Measurements from ENCODE around the gene AP1S1. TPM values are rescaled to one million over a fixed set of nuclear protein-coding genes. Genes with fewer than 3 reads are reported as not detected.
"Not testable (repeated sequence)": the region's sequence is repeated elsewhere in the genome, so short reads cannot be mapped to it uniquely, and the experiment has no call there.

Gene AP1S1
- total and polyA plus RNA-seq, 2 experiments from 2014 or later, result 37.4 to 198 TPM

DNA sequence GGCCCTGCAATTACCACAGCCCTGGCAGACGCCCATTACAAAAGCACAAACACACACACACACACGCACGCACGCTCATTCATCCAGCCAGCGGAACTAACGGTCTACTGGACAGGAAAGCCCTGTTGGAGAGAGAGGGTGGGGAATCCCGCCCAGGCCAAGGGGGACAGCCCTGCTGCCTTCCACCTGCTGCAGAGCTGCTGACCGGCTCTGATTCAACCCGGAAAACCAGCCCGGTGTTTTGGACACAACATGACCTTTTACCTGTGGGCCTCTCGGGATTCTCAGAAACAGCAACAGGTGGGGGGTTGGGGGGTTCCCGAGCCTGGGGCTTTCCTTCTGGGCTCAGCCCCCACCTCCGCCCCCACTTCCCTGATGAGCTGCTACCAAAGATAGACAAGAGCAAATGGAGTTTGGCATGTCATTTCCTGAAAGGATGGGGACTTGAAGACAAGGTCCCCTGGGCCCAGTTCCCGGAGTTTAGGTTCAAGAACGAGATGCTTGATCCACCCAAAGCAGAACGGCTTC lies 45.9 kb upstream of the AP1S1 start:
- peaks cover 9% of the 10 kb centered on the region for H3K4me1 ChIP-seq (ENCODE audit: insufficient read depth)
- no peak overlapping the region for H2AFZ ChIP-seq
- H3K9me2 ChIP-seq (ENCODE audit: insufficient read depth), result no peaks in the 10 kb centered on the region
- H3K79me2 ChIP-seq (ENCODE audit: insufficient read depth), result no peaks in the 10 kb centered on the region
- in situ Hi-C loops (cut with MboI), result no loop called here
- H3F3A ChIP-seq (ENCODE audit: insufficient read depth), result no peaks in the 10 kb centered on the region
- no peaks in the 10 kb centered on the region for H4K20me1 ChIP-seq (ENCODE audit: insufficient read depth)
- H3K27ac ChIP-seq, result no peak overlapping the region
- TF ChIP-seq EZH2phosphoT487 (IDR thresholded peaks at IDR 0.05; ENCODE audit: insufficient read depth, low read depth) (no peak), EZH2 (IDR thresholded peaks at IDR 0.05; ENCODE audit: insufficient read depth, poor library complexity, severe bottlenecking) (no peak)
- no peak overlapping the region for H3K4me2 ChIP-seq (ENCODE audit: unreplicated experiment)
- H3K4me3 ChIP-seq, result no peak overlapping the region
- H3K9ac ChIP-seq, result no peak overlapping the region
- no peaks in the 10 kb centered on the region for H3K9me3 ChIP-seq (ENCODE audit: low read depth)
- no peak for DNase-seq
- WGBS, 2 experiments (ENCODE audit: low coverage in 1 of 2, low lambda C conversion rate in 2 of 2, missing lambda C conversion rate in 2 of 2), result 90 to 92% methylated on average over 15 to 16 of the region's 16 CpGs
- no peaks in the 10 kb centered on the region for H3K27me3 ChIP-seq (replicated peaks; ENCODE audit: insufficient read depth)
- H3K36me3 ChIP-seq (ENCODE audit: low read depth), result no peaks in the 10 kb centered on the region

- Histone ChIP-seq H4K20me1 (ENCODE audit: insufficient read depth) (no peaks in the 10 kb centered on the region), H3K9ac (no peak overlapping the region), H3K27me3 (replicated peaks; ENCODE audit: insufficient read depth) (no peaks in the 10 kb centered on the region), H3K4me2 (ENCODE audit: unreplicated experiment) (no peak overlapping the region), H3K36me3 (ENCODE audit: low read depth) (no peaks in the 10 kb centered on the region), H3K27ac (no peak overlapping the region), H3K79me2 (ENCODE audit: insufficient read depth) (no peaks in the 10 kb centered on the region), H3F3A (ENCODE audit: insufficient read depth) (no peaks in the 10 kb centered on the region), H2AFZ (no peak overlapping the region), H3K4me1 (ENCODE audit: insufficient read depth) (peaks cover 11% of the 10 kb centered on the region), H3K9me2 (ENCODE audit: insufficient read depth) (no peaks in the 10 kb centered on the region), H3K4me3 (no peak overlapping the region), H3K9me3 (ENCODE audit: low read depth) (no peaks in the 10 kb centered on the region)
- no peak for TF ChIP-seq EZH2phosphoT487 (IDR thresholded peaks at IDR 0.05; ENCODE audit: insufficient read depth, low read depth)
- TF ChIP-seq EZH2 (IDR thresholded peaks at IDR 0.05; ENCODE audit: insufficient read depth, poor library complexity, severe bottlenecking), result no peak
- DNase-seq, result peak; percentile 46
- 53 to 55% methylated on average over 7 of the region's 7 CpGs for WGBS, 2 experiments (ENCODE audit: low coverage in 1 of 2, low lambda C conversion rate in 2 of 2, missing lambda C conversion rate in 2 of 2)
- in situ Hi-C loops (cut with MboI), result no loop called here
These were observed 45.3 kb upstream of the AP1S1 start for GRCh38 chr7:101108961-101109360.

GRCh38 chr7:101109368-101109767 lies 44.9 kb upstream of the AP1S1 start:
- H3K4me2 ChIP-seq (ENCODE audit: unreplicated experiment), result no peak overlapping the region
- H3K4me3 ChIP-seq, result no peak overlapping the region
- no peaks in the 10 kb centered on the region for H3K27me3 ChIP-seq (replicated peaks; ENCODE audit: insufficient read depth)
- DNase-seq, result no peak
- H4K20me1 ChIP-seq (ENCODE audit: insufficient read depth), result no peaks in the 10 kb centered on the region
- WGBS, 2 experiments (ENCODE audit: low coverage in 1 of 2, low lambda C conversion rate in 2 of 2, missing lambda C conversion rate in 2 of 2), result 89 to 92% methylated on average over 6 of the region's 6 CpGs
- H3K4me1 ChIP-seq (ENCODE audit: insufficient read depth), result peaks cover 11% of the 10 kb centered on the region
- no peaks in the 10 kb centered on the region for H3K79me2 ChIP-seq (ENCODE audit: insufficient read depth)
- no peaks in the 10 kb centered on the region for H3F3A ChIP-seq (ENCODE audit: insufficient read depth)
- no peaks in the 10 kb centered on the region for H3K9me3 ChIP-seq (ENCODE audit: low read depth)
- H2AFZ ChIP-seq, result no peak overlapping the region
- in situ Hi-C loops (cut with MboI), result no loop called here
- no peak overlapping the region for H3K9ac ChIP-seq
- TF ChIP-seq EZH2 (IDR thresholded peaks at IDR 0.05; ENCODE audit: insufficient read depth, poor library complexity, severe bottlenecking) (no peak), EZH2phosphoT487 (IDR thresholded peaks at IDR 0.05; ENCODE audit: insufficient read depth, low read depth) (no peak)
- H3K36me3 ChIP-seq (ENCODE audit: low read depth), result no peaks in the 10 kb centered on the region
- no peak overlapping the region for H3K27ac ChIP-seq
- H3K9me2 ChIP-seq (ENCODE audit: insufficient read depth), result no peaks in the 10 kb centered on the region

DNA sequence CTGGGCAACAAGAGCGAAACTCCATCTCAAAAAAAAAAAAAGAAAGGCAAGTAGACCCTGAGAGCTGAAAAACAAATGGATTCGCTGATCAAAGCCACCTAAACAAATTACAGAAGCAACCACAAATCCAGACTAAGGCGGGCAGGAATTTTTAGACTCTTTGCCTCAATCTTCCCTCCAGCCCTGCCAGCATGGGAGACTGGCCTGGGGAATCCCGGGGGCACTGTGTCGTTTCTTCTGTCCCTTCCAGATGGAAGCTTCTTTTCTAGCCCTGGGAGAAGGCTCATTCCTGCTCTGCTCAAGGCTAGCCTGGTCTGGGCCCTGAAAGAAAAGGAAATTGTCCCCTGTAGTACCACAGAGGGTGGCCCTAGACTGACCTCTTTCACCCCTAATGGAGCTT lies 43.0 kb upstream of the AP1S1 start:
- Histone ChIP-seq H3K4me2 (ENCODE audit: unreplicated experiment) (no peak overlapping the region), H3K27ac (no peak overlapping the region), H3K4me3 (no peak overlapping the region), H3K27me3 (replicated peaks; ENCODE audit: insufficient read depth) (no peaks in the 10 kb centered on the region), H2AFZ (no peak overlapping the region), H3K36me3 (ENCODE audit: low read depth) (no peaks in the 10 kb centered on the region), H3K9ac (no peak overlapping the region), H3K79me2 (ENCODE audit: insufficient read depth) (no peaks in the 10 kb centered on the region), H3K9me3 (ENCODE audit: low read depth) (no peaks in the 10 kb centered on the region), H3K4me1 (ENCODE audit: insufficient read depth) (peaks cover 14% of the 10 kb centered on the region), H3F3A (ENCODE audit: insufficient read depth) (no peaks in the 10 kb centered on the region), H4K20me1 (ENCODE audit: insufficient read depth) (no peaks in the 10 kb centered on the region), H3K9me2 (ENCODE audit: insufficient read depth) (no peaks in the 10 kb centered on the region)
- in situ Hi-C loops (cut with MboI), result no loop called here
- DNase-seq, result no peak
- 78 to 81% methylated on average over 5 of the region's 5 CpGs for WGBS, 2 experiments (ENCODE audit: low coverage in 1 of 2, low lambda C conversion rate in 2 of 2, missing lambda C conversion rate in 2 of 2)
- TF ChIP-seq EZH2phosphoT487 (IDR thresholded peaks at IDR 0.05; ENCODE audit: insufficient read depth, low read depth), result no peak
- no peak for TF ChIP-seq EZH2 (IDR thresholded peaks at IDR 0.05; ENCODE audit: insufficient read depth, poor library complexity, severe bottlenecking)

DNA sequence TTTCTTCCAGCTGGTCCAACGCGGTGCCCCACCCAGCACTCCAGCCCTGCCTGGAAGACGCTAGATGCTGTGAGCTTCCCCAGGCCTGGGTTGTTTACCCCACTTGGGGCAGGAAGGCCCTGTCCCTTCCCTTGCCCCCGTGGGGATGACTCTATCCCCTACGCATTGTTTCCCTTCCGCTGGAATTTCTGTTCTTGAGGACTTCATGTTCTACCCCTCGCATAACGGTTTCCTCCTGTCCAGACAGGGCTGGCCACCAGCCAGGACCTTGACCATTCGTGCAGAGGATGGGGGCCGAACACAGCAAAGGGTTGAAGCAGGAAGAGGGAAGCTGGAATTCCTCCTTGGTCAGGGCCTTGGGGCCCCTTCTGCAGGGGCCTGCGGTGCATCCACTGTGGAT lies 42.0 kb upstream of the AP1S1 start:
- no peak overlapping the region for H3K4me3 ChIP-seq
- DNase-seq, result no peak
- H3K27me3 ChIP-seq (replicated peaks; ENCODE audit: insufficient read depth), result no peaks in the 10 kb centered on the region
- H3K4me1 ChIP-seq (ENCODE audit: insufficient read depth), result peaks cover 22% of the 10 kb centered on the region
- no peak for TF ChIP-seq EZH2 (IDR thresholded peaks at IDR 0.05; ENCODE audit: insufficient read depth, poor library complexity, severe bottlenecking)
- no peak for TF ChIP-seq EZH2phosphoT487 (IDR thresholded peaks at IDR 0.05; ENCODE audit: insufficient read depth, low read depth)
- H3K4me2 ChIP-seq (ENCODE audit: unreplicated experiment), result no peak overlapping the region
- H3F3A ChIP-seq (ENCODE audit: insufficient read depth), result no peaks in the 10 kb centered on the region
- H3K79me2 ChIP-seq (ENCODE audit: insufficient read depth), result no peaks in the 10 kb centered on the region
- H3K36me3 ChIP-seq (ENCODE audit: low read depth), result no peaks in the 10 kb centered on the region
- H3K9ac ChIP-seq, result no peak overlapping the region
- no peaks in the 10 kb centered on the region for H3K9me2 ChIP-seq (ENCODE audit: insufficient read depth)
- 90 to 93% methylated on average over 11 of the region's 11 CpGs for WGBS, 2 experiments (ENCODE audit: low coverage in 1 of 2, low lambda C conversion rate in 2 of 2, missing lambda C conversion rate in 2 of 2)
- no peaks in the 10 kb centered on the region for H3K9me3 ChIP-seq (ENCODE audit: low read depth)
- no peak overlapping the region for H2AFZ ChIP-seq
- in situ Hi-C loops (cut with MboI), result no loop called here
- H3K27ac ChIP-seq, result no peak overlapping the region
- H4K20me1 ChIP-seq (ENCODE audit: insufficient read depth), result no peaks in the 10 kb centered on the region

DNA sequence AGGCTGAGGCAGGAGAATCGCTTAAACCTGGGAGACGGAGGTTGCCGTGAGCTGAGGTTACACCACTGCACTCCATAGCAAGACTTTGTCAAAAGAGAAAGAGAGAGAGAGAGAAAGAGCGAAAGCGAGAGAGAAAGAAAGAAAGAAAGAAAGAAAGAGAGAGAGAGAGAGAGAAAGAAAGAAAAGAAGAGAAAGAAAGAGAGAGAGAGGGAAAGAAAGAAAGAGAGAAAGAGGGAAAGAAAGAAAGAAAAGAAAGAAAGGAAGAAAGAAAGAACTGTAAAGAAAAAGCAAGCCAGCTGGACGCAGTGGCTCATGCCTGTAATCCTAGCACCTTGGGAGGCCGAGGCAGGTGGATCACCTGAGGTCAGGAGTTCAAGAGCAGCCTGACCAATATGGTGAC lies 41.1 kb upstream of the AP1S1 start:
- H4K20me1 ChIP-seq (ENCODE audit: insufficient read depth); in situ Hi-C loops (cut with MboI); H3K4me3 ChIP-seq; H3K9me2 ChIP-seq (ENCODE audit: insufficient read depth); H3K36me3 ChIP-seq (ENCODE audit: low read depth); H3K9ac ChIP-seq; DNase-seq; H3K27ac ChIP-seq; H2AFZ ChIP-seq; H3F3A ChIP-seq (ENCODE audit: insufficient read depth); H3K79me2 ChIP-seq (ENCODE audit: insufficient read depth); H3K27me3 ChIP-seq (replicated peaks; ENCODE audit: insufficient read depth); H3K9me3 ChIP-seq (ENCODE audit: low read depth); H3K4me2 ChIP-seq (ENCODE audit: unreplicated experiment): not testable (repeated sequence)
- peaks cover 29% of the 10 kb centered on the region for H3K4me1 ChIP-seq (ENCODE audit: insufficient read depth)
- WGBS, 2 experiments (ENCODE audit: low coverage in 1 of 2, low lambda C conversion rate in 2 of 2, missing lambda C conversion rate in 2 of 2), result 91 to 98% methylated on average over 6 to 7 of the region's 7 CpGs

All from GM23248 (cell line).